Keratinocyte (primary cell): Measurements from ENCODE around the gene CLDND1. TPM values are rescaled to one million over a fixed set of nuclear protein-coding genes. Genes with fewer than 3 reads are reported as not detected.

Experiments
- DNase-seq: peaks from one replicate; pipeline ENCODE4 v3.0.0-alpha.2; 2011; ENCODE audit warnings: low read depth, missing footprints, low spot score
- FAIRE-seq: peaks from 2 replicates; lab custom pipeline; 2011; peaks lifted over from hg19 to GRCh38; lab: Jason Lieb, UNC
- H2AFZ ChIP-seq: 2 replicates; pipeline ENCODE4 v1.6.0; 2012; ENCODE audit warnings: low read length, control low read depth, inconsistent platforms; ENCODE audit not compliant: control insufficient read depth
- H3K27ac ChIP-seq: 2 replicates; pipeline ENCODE4 v1.5.1; 2011; ENCODE audit warnings: low read length; ENCODE audit not compliant: control insufficient read depth, insufficient read depth
- H3K27me3 ChIP-seq: 3 replicates; pipeline ENCODE4 v1.6.0; 2011; ENCODE audit warnings: low read length; ENCODE audit not compliant: control insufficient read depth, insufficient read depth; ENCODE audit errors: extremely low read depth
- H3K36me3 ChIP-seq, 2 experiments: 2 replicates in 1 of 2; 3 replicates in 1 of 2; pipeline ENCODE4 v1.5.1; 2011; ENCODE audit warnings: low read length in 2 of 2, mild to moderate bottlenecking in 1 of 2; ENCODE audit not compliant: control insufficient read depth in 2 of 2, insufficient read depth in 2 of 2; ENCODE audit errors: extremely low read depth in 1 of 2
- H3K4me1 ChIP-seq: 3 replicates; pipeline ENCODE4 v1.5.1; 2011; ENCODE audit warnings: low read length; ENCODE audit not compliant: control insufficient read depth, insufficient read depth; ENCODE audit errors: extremely low read depth
- H3K4me2 ChIP-seq: 3 replicates; pipeline ENCODE4 v1.6.0; 2011; ENCODE audit warnings: low read depth, low read length; ENCODE audit not compliant: control insufficient read depth, insufficient read depth; ENCODE audit errors: extremely low read depth
- H3K4me3 ChIP-seq, 3 experiments: fragments of 200-600 bp in 1 of 3; sonication (generic) in 1 of 3; 2 replicates in 2 of 3; 3 replicates in 1 of 3; pipeline ENCODE4 v1.5.1; 2011 to 2016; ENCODE audit warnings: low read length in 3 of 3, mild to moderate bottlenecking in 3 of 3, control low read depth in 2 of 3, inconsistent platforms in 1 of 3, low read depth in 1 of 3, mixed read lengths in 1 of 3, mixed run types in 1 of 3, moderate library complexity in 1 of 3; ENCODE audit not compliant: control insufficient read depth in 2 of 3, insufficient read depth in 2 of 3; ENCODE audit errors: extremely low read depth in 1 of 3
- H3K79me2 ChIP-seq: 2 replicates; pipeline ENCODE4 v1.6.0; 2012; ENCODE audit warnings: low read length; ENCODE audit not compliant: control insufficient read depth, insufficient read depth
- H3K9ac ChIP-seq: 3 replicates; pipeline ENCODE4 v1.6.0; 2011; ENCODE audit warnings: low read length; ENCODE audit not compliant: control insufficient read depth, insufficient read depth; ENCODE audit errors: extremely low read depth
- H3K9me1 ChIP-seq: 3 replicates; pipeline ENCODE4 v1.6.0; 2011; ENCODE audit warnings: low read length; ENCODE audit not compliant: control insufficient read depth, insufficient read depth; ENCODE audit errors: extremely low read depth
- H3K9me3 ChIP-seq: 2 replicates; pipeline ENCODE4 v1.5.1; 2012; ENCODE audit warnings: low read depth, low read length; ENCODE audit not compliant: control insufficient read depth
- H4K20me1 ChIP-seq: 3 replicates; pipeline ENCODE4 v1.6.0; 2011; ENCODE audit warnings: low read length; ENCODE audit not compliant: control insufficient read depth, insufficient read depth; ENCODE audit errors: extremely low read depth
- CTCF ChIP-seq, 3 experiments: IDR thresholded peaks in 1 of 3; conservative IDR thresholded peaks in 1 of 3; optimal IDR thresholded peaks in 1 of 3; 2 replicates in 2 of 3; 3 replicates in 1 of 3; pipeline versions ENCODE3 to v1.5.1; 2011; ENCODE audit warnings: low read length in 3 of 3, mild to moderate bottlenecking in 3 of 3, moderate library complexity in 2 of 3, control low read depth in 1 of 3, inconsistent platforms in 1 of 3; ENCODE audit not compliant: insufficient read depth in 2 of 3; ENCODE audit errors: extremely low read depth in 1 of 3
- EZH2 ChIP-seq: IDR thresholded peaks from one replicate; pipeline ENCODE4 v1.6.1; 2012; ENCODE audit warnings: inconsistent platforms, mild to moderate bottlenecking, low read length, moderate library complexity
- dilution Hi-C: fragments of 300-500 bp; cut with MboI; formaldehyde crosslinking; loops from one replicate; pipeline ENCODE4 v1.7.0; 2020; ENCODE audit warnings: low sequenced_read_pairs; ENCODE audit not compliant: extremely low pct_ligation_motif_present
- polyA plus RNA-seq, 5 experiments: library from polyadenylated mRNA; depleted of rRNA in 3 of 5; stranded (reverse) in 3 of 5; stranded (forward) in 1 of 5; unstranded in 1 of 5; fragments of >200 nt; gene quantifications; 1 replicate in 1 of 5; 2 replicates in 3 of 5; 3 replicates in 1 of 5; pipeline versions ENCODE4 v1.2.1 to v1.2.3, GENCODE V29; 2011 to 2012; ENCODE audit warnings: missing spikeins in 2 of 5, low read depth in 1 of 5, low replicate concordance in 1 of 5

CLDND1 gene
- polyA plus RNA-seq, 1 donor (not counting 4 experiments of a cell fraction or from before 2014, with no cell fraction given): 137 TPM

GRCh38 chr3:98553753-98554152, 31.1 kb upstream of the CLDND1 start:
- Histone ChIP-seq H3K9ac (no peak overlapping the region), H4K20me1 (no peaks in the 10 kb centered on the region), H3K27ac (no peak overlapping the region), H3K79me2 (no peaks in the 10 kb centered on the region), H2AFZ (no peak overlapping the region), H3K27me3 (no peaks in the 10 kb centered on the region), H3K36me3 (no peaks in the 10 kb centered on the region), H3K9me1 (no peaks in the 10 kb centered on the region), H3K9me3 (no peaks in the 10 kb centered on the region), H3K4me3 (no peak overlapping the region), H3K4me2 (no peak overlapping the region), H3K4me1 (no peaks in the 10 kb centered on the region)
- DNase-seq: no peak
- dilution Hi-C loops: no loop called here
- TF ChIP-seq EZH2 (no peak), CTCF (optimal IDR thresholded peaks at IDR 0.05 in 1 of 3, IDR thresholded peaks at IDR 0.05 in 1 of 3, conservative IDR thresholded peaks at IDR 0.05 in 1 of 3; ENCODE audit: extremely low read depth in 1 of 3, insufficient read depth in 2 of 3, low read length in 3 of 3) (no peak)
- FAIRE-seq: no peak

- no peaks in the 10 kb centered on the region for H3K79me2 ChIP-seq
- no peak overlapping the region for H2AFZ ChIP-seq
- no peaks in the 10 kb centered on the region for H4K20me1 ChIP-seq
- no peaks in the 10 kb centered on the region for H3K9me1 ChIP-seq
- no peaks in the 10 kb centered on the region for H3K9me3 ChIP-seq
- no peak overlapping the region for H3K27ac ChIP-seq
- H3K4me1 ChIP-seq: no peaks in the 10 kb centered on the region
- H3K4me3 ChIP-seq: no peak overlapping the region
- no peaks in the 10 kb centered on the region for H3K27me3 ChIP-seq
- H3K36me3 ChIP-seq: no peaks in the 10 kb centered on the region
- no peak overlapping the region for H3K4me2 ChIP-seq
- H3K9ac ChIP-seq: no peak overlapping the region
- dilution Hi-C loops: no loop called here
- no peak for DNase-seq
- no peak for TF ChIP-seq EZH2
- TF ChIP-seq CTCF (optimal IDR thresholded peaks at IDR 0.05 in 1 of 3, IDR thresholded peaks at IDR 0.05 in 1 of 3, conservative IDR thresholded peaks at IDR 0.05 in 1 of 3; ENCODE audit: extremely low read depth in 1 of 3, insufficient read depth in 2 of 3, low read length in 3 of 3): no peak
- FAIRE-seq: no peak
Observed at GRCh38 chr3:98553021-98553563, 30.4 kb upstream of the CLDND1 start.
